ENCODE results near the gene RPH3AL. TPM values are rescaled to one million over a fixed set of nuclear protein-coding genes. Genes with fewer than 3 reads are reported as not detected.

The RPH3AL gene
- total RNA-seq, 1 experiment from 2014 or later: 24.9 TPM

DNA sequence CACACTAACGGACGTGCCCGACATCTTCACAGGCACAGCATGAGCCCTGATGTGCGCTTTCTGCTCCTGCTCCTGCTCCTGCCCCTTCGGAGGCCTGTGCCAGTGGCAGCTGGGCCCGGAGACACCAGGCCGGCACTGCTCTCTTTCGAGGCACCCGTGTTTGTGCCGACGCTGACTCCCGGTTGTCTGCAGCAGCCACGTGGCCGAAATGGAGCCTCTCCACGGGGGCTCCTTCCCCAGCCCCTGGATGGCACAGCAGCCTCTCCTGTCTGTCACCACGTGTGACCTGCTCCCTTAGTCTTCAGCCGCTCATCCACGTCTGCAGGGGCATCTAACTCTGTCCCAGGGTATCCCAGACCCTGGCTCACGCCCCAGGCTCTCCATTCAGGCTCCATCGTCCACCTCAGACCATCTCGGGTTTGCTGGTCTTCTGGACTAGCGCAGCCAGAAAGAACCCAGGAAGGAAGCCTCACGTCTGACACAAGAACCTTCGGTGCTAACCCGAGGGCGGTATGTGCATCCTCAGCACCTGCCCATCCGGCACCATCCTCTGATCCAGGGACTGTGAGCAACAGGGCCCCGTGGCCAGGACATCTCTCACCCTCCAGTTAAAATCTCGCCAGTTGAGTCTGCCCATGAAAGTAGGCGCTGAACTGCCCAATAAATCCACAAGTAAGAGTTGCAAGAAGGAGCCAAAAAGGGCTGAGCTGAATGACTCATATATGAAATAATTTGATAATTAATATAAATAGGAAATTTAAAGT, 4.2 kb upstream of the RPH3AL start:
- Histone ChIP-seq H3K27me3 (ENCODE audit: low read length) (no peaks in the 10 kb centered on the region), H3K9me3 (ENCODE audit: low read length) (no peaks in the 10 kb centered on the region), H3K36me3 (ENCODE audit: low read depth, low read length) (no peaks in the 10 kb centered on the region), H3K4me3 (ENCODE audit: low read length) (no peak overlapping the region), H3K4me1 (ENCODE audit: insufficient read depth, low read length) (peaks cover 21% of the 10 kb centered on the region), H4K20me1 (ENCODE audit: low read length) (no peaks in the 10 kb centered on the region), H2AFZ (ENCODE audit: low read length) (no peak overlapping the region), H3K9me2 (replicated peaks; ENCODE audit: low read length) (no peaks in the 10 kb centered on the region), H3K4me2 (ENCODE audit: low read length) (no peak overlapping the region), H3F3A (ENCODE audit: low read length, unreplicated experiment) (no peaks in the 10 kb centered on the region), H3K9ac (ENCODE audit: low read length) (no peak overlapping the region), H3K27ac (ENCODE audit: low read length) (no peak overlapping the region), H3K79me2 (ENCODE audit: low read length) (peaks cover 8% of the 10 kb centered on the region)
- BruUV-seq (replicated peaks): no TSS peak
- TF ChIP-seq EZH2phosphoT487 (IDR thresholded peaks at IDR 0.05; ENCODE audit: borderline replicate concordance, low read length) (no peak), EZH2 (IDR thresholded peaks at IDR 0.05; ENCODE audit: low read length, unreplicated experiment) (no peak)
- TF ChIP-seq, protein P1, sequence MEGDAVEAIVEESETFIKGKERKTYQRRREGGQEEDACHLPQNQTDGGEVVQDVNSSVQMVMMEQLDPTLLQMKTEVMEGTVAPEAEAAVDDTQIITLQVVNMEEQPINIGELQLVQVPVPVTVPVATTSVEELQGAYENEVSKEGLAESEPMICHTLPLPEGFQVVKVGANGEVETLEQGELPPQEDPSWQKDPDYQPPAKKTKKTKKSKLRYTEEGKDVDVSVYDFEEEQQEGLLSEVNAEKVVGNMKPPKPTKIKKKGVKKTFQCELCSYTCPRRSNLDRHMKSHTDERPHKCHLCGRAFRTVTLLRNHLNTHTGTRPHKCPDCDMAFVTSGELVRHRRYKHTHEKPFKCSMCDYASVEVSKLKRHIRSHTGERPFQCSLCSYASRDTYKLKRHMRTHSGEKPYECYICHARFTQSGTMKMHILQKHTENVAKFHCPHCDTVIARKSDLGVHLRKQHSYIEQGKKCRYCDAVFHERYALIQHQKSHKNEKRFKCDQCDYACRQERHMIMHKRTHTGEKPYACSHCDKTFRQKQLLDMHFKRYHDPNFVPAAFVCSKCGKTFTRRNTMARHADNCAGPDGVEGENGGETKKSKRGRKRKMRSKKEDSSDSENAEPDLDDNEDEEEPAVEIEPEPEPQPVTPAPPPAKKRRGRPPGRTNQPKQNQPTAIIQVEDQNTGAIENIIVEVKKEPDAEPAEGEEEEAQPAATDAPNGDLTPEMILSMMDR (conservative IDR thresholded peaks at IDR 0.05; ENCODE audit: low read depth, low read length): no peak
- ATAC-seq: no peak
- intact Hi-C loops (cut with micrococcal nuclease): no loop called here
- ChIA-PET CTCF (no interaction called here), POLR2A (ENCODE audit: unreplicated experiment) (no interaction called here)
- DNase-seq: no peak

- no peaks in the 10 kb centered on the region for H3K36me3 ChIP-seq (ENCODE audit: low read depth, low read length)
- ChIA-PET CTCF (no interaction called here), POLR2A (ENCODE audit: unreplicated experiment) (no interaction called here)
- no peaks in the 10 kb centered on the region for H3F3A ChIP-seq (ENCODE audit: low read length, unreplicated experiment)
- intact Hi-C loops (cut with micrococcal nuclease): no loop called here
- H2AFZ ChIP-seq (ENCODE audit: low read length): no peak overlapping the region
- no peak overlapping the region for H3K4me3 ChIP-seq (ENCODE audit: low read length)
- H3K27me3 ChIP-seq (ENCODE audit: low read length): no peaks in the 10 kb centered on the region
- ATAC-seq (no peak), DNase-seq (peak; percentile 7)
- BruUV-seq (replicated peaks): no TSS peak
- TF ChIP-seq EZH2 (IDR thresholded peaks at IDR 0.05; ENCODE audit: low read length, unreplicated experiment) (no peak), EZH2phosphoT487 (IDR thresholded peaks at IDR 0.05; ENCODE audit: borderline replicate concordance, low read length) (no peak)
- TF ChIP-seq, protein P1 (conservative IDR thresholded peaks at IDR 0.05; ENCODE audit: low read depth, low read length): no peak
- no peak overlapping the region for H3K4me2 ChIP-seq (ENCODE audit: low read length)
- peaks cover 28% of the 10 kb centered on the region for H3K79me2 ChIP-seq (ENCODE audit: low read length)
- no peaks in the 10 kb centered on the region for H3K9me2 ChIP-seq (replicated peaks; ENCODE audit: low read length)
- H3K4me1 ChIP-seq (ENCODE audit: insufficient read depth, low read length): peaks cover 40% of the 10 kb centered on the region
- no peak overlapping the region for H3K9ac ChIP-seq (ENCODE audit: low read length)
- H3K9me3 ChIP-seq (ENCODE audit: low read length): no peaks in the 10 kb centered on the region
- no peak overlapping the region for H3K27ac ChIP-seq (ENCODE audit: low read length)
- H4K20me1 ChIP-seq (ENCODE audit: low read length): no peaks in the 10 kb centered on the region
These were observed 2.3 kb upstream of the RPH3AL start for GRCh38 chr17:354651-355556.

All from PC-3 (cell line).